ENCODE measurements around the gene NDUFB4. TPM values are rescaled to one million over a fixed set of nuclear protein-coding genes. Genes with fewer than 3 reads are reported as not detected.

Gene NDUFB4
- total and polyA plus RNA-seq, 9 of the 15 experiments (the other 6 are each of a cell fraction or from before 2014, with no cell fraction given): 124 to 670 (median 227) TPM

GRCh38 chr3:120568598-120568997 is 27.5 kb upstream of the NDUFB4 start (continued):
- no peak for TF ChIP-seq TEAD4 (IDR thresholded peaks at IDR 0.05; ENCODE audit: low read length)
- TF ChIP-seq TEAD4 (CRISPR knock-in tag; IDR thresholded peaks at IDR 0.05; ENCODE audit: borderline replicate concordance): no peak
- no peak for TF ChIP-seq HDAC3 (IDR thresholded peaks at IDR 0.05; ENCODE audit: borderline replicate concordance, partially characterized antibody)
- no peak for TF ChIP-seq ZNF407 (IDR thresholded peaks at IDR 0.05; ENCODE audit: low read depth)
- no peak for TF ChIP-seq HNRNPK (IDR thresholded peaks at IDR 0.05; ENCODE audit: low read depth, low read length, poor library complexity, severe bottlenecking)
- no peak for TF ChIP-seq ZNF586 (CRISPR knock-in tag; conservative IDR thresholded peaks at IDR 0.05)
- peak; percentile 60 for TF ChIP-seq MAFG (tag; conservative IDR thresholded peaks at IDR 0.05)
- no peak for TF ChIP-seq ZBTB2 (IDR thresholded peaks at IDR 0.05)
- TF ChIP-seq TGIF2 (CRISPR knock-in tag; IDR thresholded peaks at IDR 0.05): no peak
- no peak for TF ChIP-seq AFF4 (CRISPR knock-in tag; IDR thresholded peaks at IDR 0.05)

Measured in K562 (cell line).